Measurements from ENCODE around the gene TMEM60. TPM values are rescaled to one million over a fixed set of nuclear protein-coding genes. Genes with fewer than 3 reads are reported as not detected.

The TMEM60 gene
- total RNA-seq, 4 donors from 2014 or later, result 8.9 to 11.3 (median 11.1) TPM; not detected in 1

GRCh38 chr7:77799078-77799964, 1.1 kb upstream of the TMEM60 start:
- Histone ChIP-seq H3K27me3 (no peaks in the 10 kb centered on the region), H3K27ac (peak overlapping the region; percentile 83 to 96 (median 88)), H3K4me1 (peaks cover 0 to 35% (median 10%) of the 10 kb centered on the region in 4 donors), H3K4me3 (peak overlapping the region; percentile 67 to 96 (median 87)), H3K9me3 (no peaks in the 10 kb centered on the region), H3K36me3 (peaks cover 0 to 6% (median 0%) of the 10 kb centered on the region in 3 donors)
- no peak for TF ChIP-seq POLR2A (IDR thresholded peaks at IDR 0.05)
- TF ChIP-seq CTCF (IDR thresholded peaks at IDR 0.05), result peak in 2 of 6 experiments; percentile 11 to 15
- DNase-seq, result peak in 2 of 3 donors; percentile 49 to 64

- no peaks in the 10 kb centered on the region for H3K27me3 ChIP-seq
- H3K27ac ChIP-seq, result peak overlapping the region; percentile 83 to 96 (median 86)
- H3K9me3 ChIP-seq, result no peaks in the 10 kb centered on the region
- H3K4me3 ChIP-seq, result peak overlapping the region; percentile 67 to 96 (median 87)
- H3K4me1 ChIP-seq, result peaks cover 0 to 35% (median 10%) of the 10 kb centered on the region in 4 donors
- H3K36me3 ChIP-seq, result peaks cover 0 to 6% (median 0%) of the 10 kb centered on the region in 3 donors
- TF ChIP-seq POLR2A (IDR thresholded peaks at IDR 0.05) (peak; percentile 19 to 31), CTCF (IDR thresholded peaks at IDR 0.05) (no peak)
- no peak for DNase-seq
Observed at GRCh38 chr7:77797734-77798393, 370 bp downstream of the TMEM60 start.

- Histone ChIP-seq H3K27ac (no peak overlapping the region), H3K4me1 (peaks cover 0 to 28% (median 10%) of the 10 kb centered on the region in 4 donors), H3K4me3 (peak overlapping the region; percentile 16 to 96 (median 78)), H3K27me3 (no peaks in the 10 kb centered on the region), H3K9me3 (no peaks in the 10 kb centered on the region), H3K36me3 (peaks cover 0 to 6% (median 0%) of the 10 kb centered on the region in 3 donors)
- no peak for DNase-seq
- TF ChIP-seq CTCF (IDR thresholded peaks at IDR 0.05), result no peak
- no peak for TF ChIP-seq POLR2A (IDR thresholded peaks at IDR 0.05)
Observed at GRCh38 chr7:77796960-77797359, 1.3 kb downstream of the TMEM60 start.

GRCh38 chr7:77796109-77796508, 2.1 kb downstream of the TMEM60 start:
- no peaks in the 10 kb centered on the region for H3K27me3 ChIP-seq
- no peak overlapping the region for H3K4me3 ChIP-seq
- DNase-seq, result no peak
- H3K36me3 ChIP-seq, result peaks cover 0 to 6% (median 0%) of the 10 kb centered on the region in 3 donors
- H3K4me1 ChIP-seq, result peaks cover 0 to 37% (median 10%) of the 10 kb centered on the region in 4 donors
- H3K9me3 ChIP-seq, result no peaks in the 10 kb centered on the region
- TF ChIP-seq CTCF (IDR thresholded peaks at IDR 0.05), result no peak
- TF ChIP-seq POLR2A (IDR thresholded peaks at IDR 0.05), result no peak
- H3K27ac ChIP-seq, result no peak overlapping the region

- Histone ChIP-seq H3K4me3 (no peak overlapping the region), H3K9me3 (no peaks in the 10 kb centered on the region), H3K27ac (no peak overlapping the region), H3K36me3 (peaks cover 0 to 6% (median 0%) of the 10 kb centered on the region in 3 donors), H3K4me1 (peaks cover 0 to 27% (median 5%) of the 10 kb centered on the region in 4 donors), H3K27me3 (no peaks in the 10 kb centered on the region)
- no peak for TF ChIP-seq POLR2A (IDR thresholded peaks at IDR 0.05)
- TF ChIP-seq CTCF (IDR thresholded peaks at IDR 0.05), result no peak
- DNase-seq, result no peak
Observed at GRCh38 chr7:77794000-77794399, 4.2 kb downstream of the TMEM60 start.
